Sigmoid colon (tissue), 7 donors: ENCODE measurements around the gene EIF2A. TPM values are rescaled to one million over a fixed set of nuclear protein-coding genes. Genes with fewer than 3 reads are reported as not detected.

Source experiments
- DNase-seq: peaks from one replicate; pipeline ENCODE4 v3.0.0-alpha.2; 2019
- H3K27ac ChIP-seq, 4 donors: fragments of 200-600 bp; sonication (generic); one replicate each; pipeline ENCODE4 v1.5.1; 2016 to 2019; ENCODE audit warnings: mild to moderate bottlenecking in 1 of 4
- H3K27me3 ChIP-seq, 3 donors: fragments of 200-600 bp; sonication (generic); one replicate each; pipeline ENCODE4 v1.5.1; 2019; ENCODE audit warnings: mild to moderate bottlenecking in 1 of 3
- H3K36me3 ChIP-seq, 4 donors: fragments of 200-600 bp; sonication (generic); one replicate each; pipeline ENCODE4 v1.5.1; 2016 to 2019
- H3K4me1 ChIP-seq, 4 donors: fragments of 200-600 bp; sonication (generic); one replicate each; pipeline ENCODE4 v1.5.1; 2017 to 2019
- H3K4me3 ChIP-seq, 4 donors: fragments of 200-600 bp; sonication (generic); one replicate each; pipeline ENCODE4 v1.5.1; 2017 to 2019; ENCODE audit warnings: mild to moderate bottlenecking in 2 of 4, moderate library complexity in 1 of 4
- H3K9me3 ChIP-seq, 4 donors: fragments of 200-600 bp in 3 of 4; sonication (generic) in 3 of 4; one replicate each; pipeline versions ENCODE4 v1.5.1 to v1.6.1; 2013 to 2019
- CTCF ChIP-seq, 4 experiments: fragments of 450-650 bp in 3 of 4; fragments of 200-600 bp in 1 of 4; IDR thresholded peaks; one replicate each; pipeline ENCODE4 v1.5.1; 2016 to 2019; ENCODE audit warnings: antibody characterized with exemption in 4 of 4, mild to moderate bottlenecking in 3 of 4, moderate library complexity in 2 of 4
- EP300 ChIP-seq, 4 donors: sonication (generic); formaldehyde crosslinking; IDR thresholded peaks; one replicate each; pipeline ENCODE4 v1.6.1; 2017; ENCODE audit warnings: antibody characterized with exemption in 4 of 4
- POLR2A ChIP-seq, 2 donors: fragments of 450-650 bp; IDR thresholded peaks; one replicate each; pipeline ENCODE4 v1.6.1; 2016; ENCODE audit warnings: antibody characterized with exemption in 2 of 2, mild to moderate bottlenecking in 2 of 2, moderate library complexity in 2 of 2
- POLR2AphosphoS5 ChIP-seq, 4 donors: sonication (generic); formaldehyde crosslinking; IDR thresholded peaks; one replicate each; pipeline ENCODE4 v1.6.1; 2017; ENCODE audit warnings: antibody characterized with exemption in 4 of 4
- WGBS, 2 donors: extraction: QIAGEN DNeasy Blood & Tissue Kit; methylation state at CpG; one replicate each; pipeline ENCODE4 v1.1.7; 2013; 5-methylcytosine and 5-hydroxymethylcytosine counted together
- intact Hi-C: fragments of 100-400 bp; cut with DNase I; formaldehyde crosslinking; loops from one replicate; pipeline ENCODE4 v1.15.1; 2023
- polyA plus RNA-seq, 3 donors: library from polyadenylated mRNA; stranded (reverse); fragments of 200-250 nt; gene quantifications; one replicate each; pipeline ENCODE4 v1.2.3, GENCODE V29; 2013
- total RNA-seq, 4 donors: library from RNA; depleted of rRNA; stranded (reverse); fragments of >200 nt; gene quantifications; one replicate each; pipeline ENCODE4 v1.1.0, GENCODE V29; 2016
- donor health status: healthy with polysubstance abuse.
- donor health status: Bipolar disorder and iron deficiency.
- donor health status: healthy.

EIF2A gene
- total and polyA plus RNA-seq, 7 donors = 49.3 to 228 (median 147) TPM

- Histone ChIP-seq H3K4me1 (no peaks in the 10 kb centered on the region), H3K4me3 (no peak overlapping the region), H3K9me3 (peaks cover 0 to 2% (median 0%) of the 10 kb centered on the region in 4 donors), H3K27ac (no peak overlapping the region), H3K27me3 (no peaks in the 10 kb centered on the region), H3K36me3 (no peaks in the 10 kb centered on the region)
- TF ChIP-seq EP300 (IDR thresholded peaks at IDR 0.05) = no peak
- intact Hi-C loops = no loop called here
- no peak for DNase-seq
These were observed 38.2 kb upstream of the EIF2A start for GRCh38 chr3:150508401-150508800.

- Histone ChIP-seq H3K9me3 (peaks cover 0 to 2% (median 0%) of the 10 kb centered on the region in 4 donors), H3K27ac (no peak overlapping the region), H3K36me3 (no peaks in the 10 kb centered on the region), H3K4me1 (no peaks in the 10 kb centered on the region), H3K4me3 (no peak overlapping the region), H3K27me3 (no peaks in the 10 kb centered on the region)
- TF ChIP-seq POLR2AphosphoS5 (IDR thresholded peaks at IDR 0.05) (no peak), POLR2A (IDR thresholded peaks at IDR 0.05) (no peak), CTCF (IDR thresholded peaks at IDR 0.05) (no peak), EP300 (IDR thresholded peaks at IDR 0.05) (no peak)
- intact Hi-C loops = no loop called here
- no peak for DNase-seq
- 92 to 94% methylated on average over 2 of the region's 2 CpGs for WGBS, 2 donors
These were observed 36.8 kb upstream of the EIF2A start for GRCh38 chr3:150509780-150510179.

- peaks cover 0 to 2% (median 0%) of the 10 kb centered on the region in 4 donors for H3K9me3 ChIP-seq
- DNase-seq = no peak
- 73 to 89% methylated on average over 4 of the region's 4 CpGs for WGBS, 2 donors
- intact Hi-C loops = no loop called here
- H3K4me3 ChIP-seq = no peak overlapping the region
- no peaks in the 10 kb centered on the region for H3K36me3 ChIP-seq
- H3K27me3 ChIP-seq = no peaks in the 10 kb centered on the region
- TF ChIP-seq POLR2AphosphoS5 (IDR thresholded peaks at IDR 0.05) (no peak), POLR2A (IDR thresholded peaks at IDR 0.05) (no peak), CTCF (IDR thresholded peaks at IDR 0.05) (no peak), EP300 (IDR thresholded peaks at IDR 0.05) (no peak)
- H3K27ac ChIP-seq = no peak overlapping the region
- no peaks in the 10 kb centered on the region for H3K4me1 ChIP-seq
These were observed 35.3 kb upstream of the EIF2A start for GRCh38 chr3:150511122-150511821.

GRCh38 chr3:150515210-150515609, 31.4 kb upstream of the EIF2A start:
- 91 to 98% methylated on average over 4 of the region's 4 CpGs for WGBS, 2 donors
- no peak for DNase-seq
- TF ChIP-seq POLR2AphosphoS5 (IDR thresholded peaks at IDR 0.05) (no peak), POLR2A (IDR thresholded peaks at IDR 0.05) (no peak), CTCF (IDR thresholded peaks at IDR 0.05) (no peak), EP300 (IDR thresholded peaks at IDR 0.05) (no peak)
- no peaks in the 10 kb centered on the region for H3K9me3 ChIP-seq
- H3K27me3 ChIP-seq = no peaks in the 10 kb centered on the region
- H3K4me1 ChIP-seq = no peaks in the 10 kb centered on the region
- intact Hi-C loops = no loop called here
- no peak overlapping the region for H3K4me3 ChIP-seq
- H3K27ac ChIP-seq = no peak overlapping the region
- H3K36me3 ChIP-seq = no peaks in the 10 kb centered on the region

- TF ChIP-seq CTCF (IDR thresholded peaks at IDR 0.05) (no peak), EP300 (IDR thresholded peaks at IDR 0.05) (no peak), POLR2AphosphoS5 (IDR thresholded peaks at IDR 0.05) (no peak), POLR2A (IDR thresholded peaks at IDR 0.05) (no peak)
- 16 to 74% methylated on average over 3 of the region's 3 CpGs for WGBS, 2 donors
These were observed 27.6 kb upstream of the EIF2A start for GRCh38 chr3:150519026-150519425.

More at GRCh38 chr3:150519026-150519425, 27.6 kb upstream of the EIF2A start:
- DNase-seq = no peak
- Histone ChIP-seq H3K9me3 (no peaks in the 10 kb centered on the region), H3K27me3 (no peaks in the 10 kb centered on the region), H3K27ac (no peak overlapping the region), H3K4me3 (no peak overlapping the region), H3K4me1 (no peaks in the 10 kb centered on the region), H3K36me3 (no peaks in the 10 kb centered on the region)
- intact Hi-C loops = no loop called here
